Fibroblast of skin of left biceps (primary cell): ENCODE results near the gene NT5C2.
"Not testable (repeated sequence)": the region's sequence is repeated elsewhere in the genome, so short reads cannot be mapped to it uniquely, and the experiment has no call there.

Experiments used
- DNase-seq, 2 experiments: peaks; one replicate each; pipeline ENCODE4 v3.0.0-alpha.2; 2013; ENCODE audit warnings: low read depth in 2 of 2

NT5C2 gene

GRCh38 chr10:103086799-103087198 is 106.3 kb downstream of the NT5C2 start:
- DNase-seq = no peak

GRCh38 chr10:103086261-103086660 is 106.8 kb downstream of the NT5C2 start:
- no peak for DNase-seq

DNA sequence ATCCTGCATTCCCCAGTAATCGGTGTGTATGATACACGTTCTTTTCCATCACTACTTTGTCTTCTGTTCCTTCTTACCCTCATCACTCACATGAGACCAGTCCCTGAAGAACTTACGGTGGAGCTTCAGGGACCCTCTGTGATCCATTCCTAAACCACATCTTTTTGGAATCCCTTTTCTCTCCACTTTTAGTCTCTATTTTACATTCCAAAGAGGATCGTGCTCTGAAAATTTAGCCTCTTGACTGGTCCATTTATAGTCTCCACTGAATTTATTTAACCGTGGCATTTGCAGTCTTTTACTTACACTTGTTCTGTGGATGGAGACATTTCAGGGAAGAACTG is 109.1 kb downstream of the NT5C2 start:
- DNase-seq = no peak

DNA sequence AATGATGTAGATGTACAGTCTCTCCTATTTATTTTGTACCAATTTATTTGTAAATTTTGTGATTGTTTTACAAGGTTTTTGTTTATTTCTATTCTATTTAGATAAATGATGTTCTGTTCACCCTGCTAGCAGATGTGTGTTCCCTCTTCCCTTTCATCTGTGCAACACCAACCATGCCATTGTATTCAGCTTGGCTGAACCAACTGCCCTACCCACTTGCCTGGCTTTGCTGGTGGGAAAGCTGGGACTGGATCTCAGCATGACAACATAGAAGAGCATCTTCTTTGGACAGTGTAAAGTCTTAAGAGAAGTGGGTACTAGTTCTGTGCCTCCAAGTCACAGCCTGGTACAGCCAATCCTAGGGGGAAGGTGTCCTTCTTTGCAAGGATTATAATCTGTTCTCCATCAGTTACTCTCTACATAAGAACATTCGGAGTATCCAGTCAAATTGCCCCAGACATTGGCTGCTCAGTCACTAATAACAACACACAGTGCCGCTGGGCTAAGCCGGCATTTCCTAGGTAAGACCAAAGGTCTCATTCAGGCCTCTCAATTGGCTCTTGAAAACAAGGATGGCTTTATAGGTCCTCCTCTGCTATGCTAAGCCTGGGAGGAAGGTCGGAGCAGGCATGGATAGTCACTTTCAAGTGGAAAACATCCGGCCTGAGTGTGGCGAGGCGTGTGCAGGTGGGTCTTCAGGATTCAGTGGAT is 109.7 kb downstream of the NT5C2 start:
- DNase-seq = no peak

GRCh38 chr10:103082683-103083082 is 110.4 kb downstream of the NT5C2 start:
- no peak for DNase-seq

DNA sequence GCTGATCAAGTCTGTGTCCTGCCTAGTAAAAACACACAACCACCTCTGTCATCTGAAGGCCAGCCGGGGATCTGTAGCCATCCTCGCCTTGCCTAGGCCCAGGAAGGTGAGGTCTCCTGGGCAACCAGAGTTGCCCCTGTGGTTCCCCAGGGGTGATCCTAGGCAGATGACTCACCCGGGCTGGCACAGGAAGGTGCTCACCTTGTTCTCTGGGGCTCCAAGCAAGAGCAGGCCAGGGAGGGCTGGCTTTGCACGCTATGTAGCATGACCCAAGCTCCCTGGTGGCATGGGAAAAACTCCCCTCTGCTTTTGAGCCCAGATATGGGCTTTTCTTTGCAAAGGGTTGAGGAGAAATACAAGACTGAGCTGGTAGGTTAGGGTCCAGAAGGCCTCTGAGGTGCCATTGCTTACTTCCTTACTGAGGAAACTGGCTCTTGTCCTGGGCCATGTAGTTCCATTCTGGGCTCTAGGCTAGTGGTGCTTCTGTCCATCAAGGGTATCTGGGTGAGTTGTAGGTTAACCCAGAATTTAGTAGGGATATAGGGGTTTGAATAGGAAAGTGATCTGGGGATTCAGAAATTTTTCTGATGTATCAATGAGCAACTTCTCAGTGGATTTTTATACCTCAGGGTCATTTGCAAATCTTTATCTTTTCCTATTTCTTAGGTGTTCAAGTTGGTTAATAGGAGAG is 112.0 kb downstream of the NT5C2 start:
- no peak for DNase-seq

DNA sequence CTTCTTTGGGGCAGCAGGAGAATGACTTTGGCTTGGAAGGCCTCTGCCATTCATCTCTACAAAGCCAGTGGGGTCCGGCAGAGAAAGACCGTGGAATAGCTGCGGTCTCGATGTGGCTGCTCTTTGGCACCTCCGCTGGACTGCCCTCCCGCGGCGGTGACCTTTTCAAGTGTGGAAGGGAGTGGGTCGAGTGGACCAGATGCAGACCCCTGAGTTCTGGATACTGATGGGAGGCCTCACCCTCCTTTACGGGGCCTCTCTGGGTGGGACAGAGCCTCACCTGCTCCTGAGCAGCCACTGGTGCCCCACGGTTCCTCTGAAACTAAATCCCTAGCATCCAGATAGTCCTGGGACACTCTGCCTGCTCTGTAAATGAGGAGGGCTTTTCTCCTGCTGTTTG is 113.1 kb downstream of the NT5C2 start:
- DNase-seq = no peak

GRCh38 chr10:103079100-103079499 is 114.0 kb downstream of the NT5C2 start:
- DNase-seq = no peak

- no peak for DNase-seq
Observed at GRCh38 chr10:103078676-103079075, 114.4 kb downstream of the NT5C2 start.

DNA sequence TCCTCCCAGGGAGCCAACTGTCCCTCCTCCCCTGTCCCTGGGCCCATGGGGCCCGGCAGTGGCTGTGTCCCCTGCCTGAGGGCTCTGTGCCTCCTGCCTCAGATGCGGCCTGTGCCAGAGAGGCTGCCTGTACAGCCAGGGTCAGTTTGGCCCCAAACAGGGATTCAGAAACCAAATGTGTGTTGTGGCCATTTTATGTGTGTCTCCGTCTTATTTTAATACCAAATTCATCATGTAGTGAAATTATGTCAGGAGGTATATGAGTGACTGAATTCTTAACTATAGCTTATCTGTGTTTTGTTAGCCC is 114.8 kb downstream of the NT5C2 start:
- DNase-seq = no peak

DNA sequence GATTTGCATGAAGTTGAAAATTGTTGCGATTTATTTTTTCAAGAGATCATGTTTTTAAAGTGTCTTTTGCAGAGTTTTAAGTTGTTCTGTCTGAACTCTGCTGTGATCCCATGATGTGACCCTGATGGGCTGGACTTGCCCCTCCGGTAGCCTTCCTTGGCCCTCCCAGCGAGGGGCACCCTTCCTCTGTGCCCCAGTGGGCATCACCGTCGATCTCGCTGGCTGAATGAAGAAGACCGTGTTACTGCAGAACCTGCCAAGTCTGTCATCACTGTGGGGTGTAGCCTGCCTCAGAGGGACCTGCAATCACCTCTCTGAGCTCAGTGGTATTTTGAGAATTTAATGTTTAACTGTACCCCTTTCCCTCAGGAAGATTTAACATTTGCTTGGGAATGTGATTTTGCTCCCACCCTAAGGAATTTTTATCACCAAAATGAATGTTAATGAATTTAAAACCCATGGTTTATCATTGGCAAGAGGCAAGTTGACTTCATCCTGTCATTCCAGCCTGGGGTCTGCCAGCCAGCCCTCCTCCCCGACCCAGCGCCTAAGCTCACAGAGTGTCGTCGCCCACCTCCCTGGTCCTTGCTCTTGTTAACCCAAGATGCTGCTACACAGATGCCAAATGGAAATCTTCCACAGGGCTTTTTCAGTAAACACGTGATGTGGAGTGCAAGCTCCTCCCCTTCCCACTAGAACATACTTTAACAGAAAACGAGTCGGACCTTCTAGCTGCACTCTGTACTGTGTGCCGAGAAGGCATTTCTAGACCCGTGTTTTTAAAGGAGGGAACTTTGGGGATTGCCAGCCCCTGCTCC is 115.4 kb downstream of the NT5C2 start:
- DNase-seq = no peak

GRCh38 chr10:103077020-103077419 is 116.1 kb downstream of the NT5C2 start:
- DNase-seq = no peak

DNA sequence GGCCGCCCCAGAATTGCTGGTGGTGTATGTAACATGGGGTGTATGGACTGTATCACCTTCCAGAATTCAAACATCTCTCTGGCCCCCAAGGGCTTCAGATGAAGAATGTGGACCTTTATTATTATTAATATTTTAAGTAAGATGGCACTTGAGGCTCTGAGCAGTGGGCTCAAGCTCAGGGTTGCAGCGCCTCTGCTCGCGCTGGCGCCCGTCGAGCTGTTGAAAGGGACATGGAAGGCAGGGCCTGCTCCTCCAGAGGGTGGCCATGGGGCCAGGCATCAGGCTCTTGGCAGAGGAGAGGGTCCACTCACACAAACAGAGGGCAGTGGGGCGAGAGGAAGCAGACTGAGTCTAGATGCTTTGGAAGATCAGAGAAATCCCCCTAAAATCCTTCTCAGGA is 120.2 kb downstream of the NT5C2 start:
- no peak for DNase-seq

- no peak for DNase-seq
Observed at GRCh38 chr10:103072276-103072675, 120.8 kb downstream of the NT5C2 start.

GRCh38 chr10:103069453-103070331 is 123.4 kb downstream of the NT5C2 start:
- no peak for DNase-seq

DNA sequence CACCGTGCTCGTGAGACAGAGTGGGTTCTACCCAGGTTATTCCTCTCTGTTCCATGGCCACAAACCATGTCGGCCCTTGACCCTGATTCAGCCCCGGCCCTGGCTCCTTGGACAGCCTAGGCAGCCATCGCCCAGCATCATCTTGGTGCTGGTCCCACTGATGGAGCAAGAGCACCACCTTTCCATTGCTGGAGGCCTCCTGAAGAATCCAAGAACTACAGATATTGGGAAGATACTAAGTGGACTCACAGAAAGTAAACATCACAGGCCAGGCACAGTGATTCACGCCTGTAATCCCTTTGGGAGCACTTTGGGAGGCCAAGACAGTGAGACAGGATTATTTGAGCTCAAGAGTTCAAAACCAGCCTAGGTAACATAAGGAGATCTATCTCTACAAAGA is 125.1 kb downstream of the NT5C2 start:
- DNase-seq = no peak

- DNase-seq = no peak
Observed at GRCh38 chr10:103067484-103067883, 125.6 kb downstream of the NT5C2 start.

DNA sequence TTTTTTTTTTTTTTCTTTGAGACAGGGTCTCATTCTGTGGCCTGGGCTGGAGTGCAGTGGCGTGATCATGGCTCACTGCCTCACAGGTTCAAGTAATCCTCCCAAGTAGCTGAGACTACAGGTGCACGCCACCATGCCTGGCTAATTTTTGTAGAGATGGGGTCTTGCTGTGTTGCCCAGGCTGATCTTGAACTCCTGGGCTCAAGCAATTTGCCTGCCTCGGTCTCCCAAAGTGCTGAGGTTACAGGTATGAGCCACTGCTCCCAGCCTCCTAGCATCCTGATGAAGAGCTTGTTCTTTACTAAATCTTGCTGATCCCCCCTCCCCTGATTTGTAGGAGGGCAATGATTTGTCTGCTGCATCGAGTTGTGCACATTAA is 126.0 kb downstream of the NT5C2 start:
- DNase-seq = not testable (repeated sequence)

DNA sequence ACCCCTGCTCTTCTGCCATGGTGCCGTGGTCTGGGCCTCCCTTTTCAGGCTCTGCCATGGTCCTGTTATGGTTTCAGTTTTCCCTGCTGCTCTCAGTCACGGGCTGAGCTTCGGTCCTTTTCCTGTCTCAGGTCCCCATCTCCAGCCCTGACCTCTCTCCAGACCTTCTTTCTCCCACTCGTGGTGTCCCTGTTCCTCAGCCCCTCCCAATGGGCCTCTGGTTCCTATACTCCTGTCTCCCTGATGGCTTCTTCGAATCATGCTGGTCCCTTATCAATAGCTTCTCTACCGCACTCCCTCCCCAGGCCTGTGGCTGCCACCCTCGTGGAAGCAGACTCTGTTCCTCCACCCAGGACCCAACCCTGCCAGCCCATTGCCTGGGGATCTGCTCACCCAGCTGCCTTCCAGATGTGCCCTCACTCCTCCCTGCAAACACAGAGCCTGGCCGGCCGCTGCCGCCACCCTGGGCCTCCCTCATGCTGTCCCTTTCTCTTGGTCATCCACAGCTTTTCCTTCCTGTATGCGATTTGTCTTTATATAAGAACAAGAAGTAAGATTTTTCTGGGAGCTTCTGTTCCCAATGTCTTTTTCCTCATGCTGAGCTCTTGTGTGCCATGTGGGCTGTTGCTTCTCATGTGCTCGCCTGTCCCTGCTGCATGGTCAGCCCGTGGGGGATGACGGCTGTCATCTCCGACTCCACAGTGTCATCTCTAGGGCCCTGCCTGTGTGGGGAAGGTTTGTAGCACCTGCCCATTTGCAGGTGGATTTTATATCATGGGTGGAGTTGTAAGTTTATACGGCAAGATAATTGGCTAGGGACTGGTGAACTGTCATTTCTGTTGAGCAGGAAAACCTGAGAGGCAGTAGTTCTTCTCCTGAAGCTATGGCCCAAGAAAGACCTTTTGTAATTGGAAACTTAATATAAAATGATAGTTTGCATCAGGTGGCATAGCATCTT is 126.7 kb downstream of the NT5C2 start:
- DNase-seq = no peak

GRCh38 chr10:103064956-103065355 is 128.1 kb downstream of the NT5C2 start:
- DNase-seq = no peak
